OCI-LY7 (cell line): ENCODE measurements around the gene RXRA. TPM values are rescaled to one million over a fixed set of nuclear protein-coding genes. Genes with fewer than 3 reads are reported as not detected.

Experiments used
- BruUV-seq: library from RNA; stranded (reverse); fragments of 400-500 nt; replicated peaks from 2 replicates; lab custom pipeline; 2021; lab: Mats Ljungman, UMichigan
- CTCF ChIA-PET: fragments of 300-600 bp; sonication (Branson Sonifier 250); formaldehyde crosslinking; loops from one replicate; lab custom pipeline; 2022; ENCODE audit warnings: antibody characterized with exemption; ENCODE audit not compliant: unreplicated experiment; lab: Charles Lee
- POLR2A ChIA-PET: fragments of 300-600 bp; sonication (Branson Sonifier 250); formaldehyde crosslinking; loops from one replicate; lab custom pipeline; 2022; ENCODE audit warnings: antibody characterized with exemption; lab: Charles Lee
- DNase-seq: peaks from one replicate; pipeline ENCODE4 v3.0.0-alpha.2; 2015; ENCODE audit warnings: low spot score
- H2AFZ ChIP-seq: fragments of 200-600 bp; sonication (generic), shearing (Covaris generic); 2 replicates; pipeline ENCODE4 v1.6.1; 2014; ENCODE audit warnings: mild to moderate bottlenecking, antibody characterized with exemption, low read length, moderate library complexity
- H3K27ac ChIP-seq: fragments of 200-600 bp; sonication (generic); 2 replicates; pipeline ENCODE4 v1.5.1; 2014; ENCODE audit warnings: mixed run types, low read depth, mild to moderate bottlenecking, moderate library complexity, low read length, inconsistent platforms; ENCODE audit not compliant: poor library complexity, severe bottlenecking
- H3K36me3 ChIP-seq: fragments of 200-600 bp; sonication (generic); 2 replicates; pipeline ENCODE4 v1.6.1; 2014; ENCODE audit warnings: mild to moderate bottlenecking, antibody characterized with exemption, low read length, moderate library complexity, mixed read lengths; ENCODE audit not compliant: insufficient read depth
- H3K4me1 ChIP-seq: fragments of 200-600 bp; sonication (generic); 2 replicates; pipeline ENCODE4 v1.5.1; 2014; ENCODE audit warnings: mild to moderate bottlenecking, low read length; ENCODE audit not compliant: insufficient read depth, poor library complexity, severe bottlenecking
- H3K4me2 ChIP-seq: fragments of 200-600 bp; sonication (generic); 2 replicates; pipeline ENCODE4 v1.6.1; 2014; ENCODE audit warnings: mild to moderate bottlenecking, low read length
- H3K4me3 ChIP-seq: fragments of 200-600 bp; sonication (generic); 2 replicates; pipeline ENCODE4 v1.5.1; 2014; ENCODE audit warnings: mild to moderate bottlenecking, low read depth, low read length; ENCODE audit not compliant: poor library complexity, severe bottlenecking
- H3K79me2 ChIP-seq: fragments of 200-600 bp; sonication (generic); 2 replicates; pipeline ENCODE4 v1.6.1; 2016; ENCODE audit warnings: low read depth, mild to moderate bottlenecking, low read length, moderate library complexity, mixed read lengths; ENCODE audit not compliant: insufficient read depth
- H3K9me2 ChIP-seq: fragments of 200-600 bp; sonication (generic); 2 replicates; pipeline ENCODE4 v1.6.1; 2016; ENCODE audit warnings: mild to moderate bottlenecking, low read length, mixed read lengths; ENCODE audit not compliant: insufficient read depth
- H3K9me3 ChIP-seq: fragments of 200-600 bp; sonication (generic); 2 replicates; pipeline ENCODE4 v1.6.1; 2014; ENCODE audit warnings: mild to moderate bottlenecking, mixed run types, low read length, mixed read lengths
- H4K20me1 ChIP-seq: fragments of 200-600 bp; sonication (generic); 2 replicates; pipeline ENCODE4 v1.6.1; 2014; ENCODE audit warnings: mild to moderate bottlenecking, antibody characterized with exemption, low read length, moderate library complexity, mixed read lengths; ENCODE audit not compliant: insufficient read depth
- EZH2phosphoT487 ChIP-seq: fragments of 200-600 bp; sonication (generic); IDR thresholded peaks from 2 replicates; pipeline ENCODE4 v1.6.1; 2018; ENCODE audit warnings: low read depth, borderline replicate concordance, mild to moderate bottlenecking, mixed run types, antibody characterized with exemption, low read length, moderate library complexity, mixed read lengths
- intact Hi-C: fragments of 100-400 bp; cut with micrococcal nuclease; formaldehyde crosslinking; loops from one replicate; pipeline ENCODE4 v1.10.0; 2022; ENCODE audit not compliant: unreplicated experiment
- total RNA-seq, 2 experiments: library from RNA; depleted of rRNA in 1 of 2; stranded (reverse); fragments of >200 nt in 1 of 2; shearing (Covaris generic) in 1 of 2; gene quantifications; 2 replicates each; pipeline ENCODE4 v1.2.3, GENCODE V29; 2014 to 2022
- TF ChIP-seq, protein P1 (sequence below): fragments of 200-600 bp; sonication (generic); conservative IDR thresholded peaks from 2 replicates; pipeline ENCODE4 v1.5.1; 2014; ENCODE audit warnings: mild to moderate bottlenecking, antibody characterized with exemption, low read length, moderate library complexity, mixed read lengths

Gene RXRA
- total RNA-seq, 2 experiments from 2014 or later = 0.25 to 0.40 TPM

DNA sequence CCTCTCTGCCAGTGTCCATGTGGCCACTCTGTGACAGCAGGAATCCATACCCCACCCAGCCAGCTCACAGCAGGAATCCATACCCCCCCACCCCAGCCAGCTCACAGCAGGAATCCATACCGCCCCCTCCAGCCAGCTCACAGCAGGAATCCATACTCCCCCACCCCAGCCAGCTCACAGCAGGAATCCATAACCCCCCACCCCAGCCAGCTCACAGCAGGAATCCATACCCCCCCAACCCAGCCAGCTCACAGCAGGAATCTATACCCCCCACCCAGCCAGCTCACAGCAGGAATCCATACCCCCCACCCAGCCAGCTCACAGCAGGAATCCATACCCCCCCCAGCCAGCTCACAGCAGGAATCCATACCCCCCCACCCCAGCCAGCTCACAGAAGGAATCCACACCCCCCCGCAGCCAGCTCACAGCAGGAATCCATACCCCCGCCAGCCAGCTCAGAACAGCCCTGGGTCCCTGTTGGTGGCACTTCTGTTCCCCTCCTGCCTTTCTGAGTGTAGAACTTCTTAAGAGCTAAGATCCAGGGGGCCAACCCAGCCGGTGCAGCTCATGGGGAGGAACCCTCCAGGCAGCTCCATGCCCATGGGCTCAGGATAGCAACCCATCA lies 8.4 kb upstream of the RXRA start:
- CTCF ChIA-PET = interaction anchor here (0.7 kb wide), 1 partner anchor 59 kb away, joined by 3 read pairs; no protein-coding TSS in a partner anchor

DNA sequence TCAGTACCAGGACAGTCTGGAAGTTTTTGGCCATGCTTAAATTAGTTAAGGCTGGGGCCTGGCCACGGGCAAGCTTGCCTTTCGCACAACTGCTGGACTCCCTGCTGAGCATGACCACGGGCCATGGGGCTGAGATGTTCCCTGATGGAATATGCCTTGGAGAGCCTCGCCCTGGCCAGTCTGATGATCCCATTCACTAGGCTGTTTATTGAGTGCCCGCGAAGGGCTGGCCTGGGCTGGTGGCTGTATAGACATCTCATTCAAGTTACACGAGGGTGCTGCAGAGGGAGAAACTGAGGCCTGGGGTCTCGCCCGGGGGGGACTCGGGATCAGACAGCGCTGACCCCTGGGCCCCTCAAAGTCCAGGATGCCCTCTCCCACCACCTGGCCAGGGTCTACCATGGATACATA lies 7.8 kb upstream of the RXRA start:
- Histone ChIP-seq H3K4me1 (no peaks in the 10 kb centered on the region), H3K4me2 (no peak overlapping the region), H3K9me2 (no peaks in the 10 kb centered on the region), H3K79me2 (no peaks in the 10 kb centered on the region), H2AFZ (no peak overlapping the region), H4K20me1 (no peaks in the 10 kb centered on the region), H3K4me3 (no peak overlapping the region), H3K36me3 (no peaks in the 10 kb centered on the region), H3K27ac (no peak overlapping the region), H3K9me3 (no peaks in the 10 kb centered on the region)
- BruUV-seq = no TSS peak
- no peak for TF ChIP-seq EZH2phosphoT487
- TF ChIP-seq, protein P1, sequence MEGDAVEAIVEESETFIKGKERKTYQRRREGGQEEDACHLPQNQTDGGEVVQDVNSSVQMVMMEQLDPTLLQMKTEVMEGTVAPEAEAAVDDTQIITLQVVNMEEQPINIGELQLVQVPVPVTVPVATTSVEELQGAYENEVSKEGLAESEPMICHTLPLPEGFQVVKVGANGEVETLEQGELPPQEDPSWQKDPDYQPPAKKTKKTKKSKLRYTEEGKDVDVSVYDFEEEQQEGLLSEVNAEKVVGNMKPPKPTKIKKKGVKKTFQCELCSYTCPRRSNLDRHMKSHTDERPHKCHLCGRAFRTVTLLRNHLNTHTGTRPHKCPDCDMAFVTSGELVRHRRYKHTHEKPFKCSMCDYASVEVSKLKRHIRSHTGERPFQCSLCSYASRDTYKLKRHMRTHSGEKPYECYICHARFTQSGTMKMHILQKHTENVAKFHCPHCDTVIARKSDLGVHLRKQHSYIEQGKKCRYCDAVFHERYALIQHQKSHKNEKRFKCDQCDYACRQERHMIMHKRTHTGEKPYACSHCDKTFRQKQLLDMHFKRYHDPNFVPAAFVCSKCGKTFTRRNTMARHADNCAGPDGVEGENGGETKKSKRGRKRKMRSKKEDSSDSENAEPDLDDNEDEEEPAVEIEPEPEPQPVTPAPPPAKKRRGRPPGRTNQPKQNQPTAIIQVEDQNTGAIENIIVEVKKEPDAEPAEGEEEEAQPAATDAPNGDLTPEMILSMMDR = no peak
- intact Hi-C loops = no loop called here
- POLR2A ChIA-PET = no interaction called here
- no peak for DNase-seq
- CTCF ChIA-PET = no interaction called here

More for the DNA sequence above, 8.4 kb upstream of the RXRA start:
- POLR2A ChIA-PET = interaction anchor here (1.2 kb wide), 1 partner anchor 132 kb away, joined by 3 read pairs; no protein-coding TSS in a partner anchor
- Histone ChIP-seq H2AFZ (no peak overlapping the region), H3K9me3 (no peaks in the 10 kb centered on the region), H3K4me2 (no peak overlapping the region), H3K27ac (no peak overlapping the region), H3K9me2 (no peaks in the 10 kb centered on the region), H3K4me1 (no peaks in the 10 kb centered on the region), H3K4me3 (no peak overlapping the region), H4K20me1 (no peaks in the 10 kb centered on the region), H3K36me3 (no peaks in the 10 kb centered on the region), H3K79me2 (no peaks in the 10 kb centered on the region)
- BruUV-seq = no TSS peak
- TF ChIP-seq EZH2phosphoT487 = no peak
- TF ChIP-seq, protein P1 = no peak
- DNase-seq = no peak
- intact Hi-C loops = no loop called here

DNA sequence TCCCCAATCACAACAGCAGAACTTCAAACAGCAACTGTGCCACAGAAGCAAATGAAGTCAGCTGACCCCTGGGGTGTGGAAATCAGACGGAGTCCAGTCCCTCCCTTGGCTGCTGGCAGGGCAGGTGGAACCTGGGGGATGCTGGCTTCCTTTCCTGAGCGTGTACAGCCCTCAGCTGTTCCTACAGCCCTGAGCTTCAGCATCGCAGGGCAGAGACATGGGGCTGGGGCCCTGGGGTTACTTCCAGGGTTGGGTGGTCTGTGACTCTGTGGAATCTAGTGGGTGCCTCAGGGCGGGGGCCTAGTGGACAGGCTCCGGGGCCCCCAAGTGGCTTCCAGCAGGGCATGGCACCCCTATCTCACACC lies 7.3 kb upstream of the RXRA start:
- Histone ChIP-seq H3K9me3 (no peaks in the 10 kb centered on the region), H3K4me1 (no peaks in the 10 kb centered on the region), H3K4me3 (no peak overlapping the region), H3K9me2 (no peaks in the 10 kb centered on the region), H3K4me2 (no peak overlapping the region), H3K79me2 (no peaks in the 10 kb centered on the region), H3K36me3 (no peaks in the 10 kb centered on the region), H2AFZ (no peak overlapping the region), H4K20me1 (no peaks in the 10 kb centered on the region), H3K27ac (no peak overlapping the region)
- TF ChIP-seq EZH2phosphoT487 = no peak
- TF ChIP-seq, protein P1 = no peak
- no peak for DNase-seq
- ChIA-PET POLR2A (no interaction called here), CTCF (no interaction called here)
- no TSS peak for BruUV-seq
- intact Hi-C loops = no loop called here
